ENCODE measurements around the gene MAPKBP1.

The MAPKBP1 gene

GRCh38 chr15:41876007-41876406, 101.7 kb downstream of the MAPKBP1 start:
- TF ChIP-seq CTCF (IDR thresholded peaks at IDR 0.05; ENCODE audit: insufficient read depth, missing control alignments), result no peak
- FAIRE-seq (no peak), DNase-seq (ENCODE audit: insufficient read length, low spot score) (no peak)

GRCh38 chr15:41876689-41877088, 102.4 kb downstream of the MAPKBP1 start:
- DNase-seq (ENCODE audit: insufficient read length, low spot score) (no peak), FAIRE-seq (no peak)
- TF ChIP-seq CTCF (IDR thresholded peaks at IDR 0.05; ENCODE audit: insufficient read depth, missing control alignments), result no peak

Data from D721Med (cell line).